Fibroblast of mammary gland (primary cell): ENCODE measurements around the gene TNP2.

Experiments used
- DNase-seq: peaks from one replicate; pipeline ENCODE4 v3.0.0-alpha.2; 2010; ENCODE audit warnings: low read depth
- H3K4me3 ChIP-seq: 2 replicates; pipeline ENCODE4 v1.5.1; 2011; ENCODE audit warnings: low read depth, mild to moderate bottlenecking, low read length, moderate library complexity; ENCODE audit not compliant: control insufficient read depth
- CTCF ChIP-seq: conservative IDR thresholded peaks from 2 replicates; pipeline ENCODE4 v1.5.1; 2011; ENCODE audit warnings: low read depth, low read length, inconsistent platforms; ENCODE audit not compliant: control insufficient read depth, insufficient read depth

The TNP2 gene

GRCh38 chr16:11268921-11269375 lies at the start of gene TNP2:
TNP2 (minus strand) TSS chr16:11269325; CDS start chr16:11269262, 63 bp downstream.
- no peak within 1 kb of the TSS for H3K4me3 ChIP-seq
- DNase-seq, result no peak
- TF ChIP-seq CTCF, result no peak

- TF ChIP-seq CTCF, result no peak
- no peak for DNase-seq
- no peak overlapping the region for H3K4me3 ChIP-seq
Observed at GRCh38 chr16:11318817-11319216, 49.7 kb upstream of the TNP2 start.

- no peak for TF ChIP-seq CTCF
- no peak overlapping the region for H3K4me3 ChIP-seq
- no peak for DNase-seq
Observed at GRCh38 chr16:11316331-11317015, 47.3 kb upstream of the TNP2 start.

GRCh38 chr16:11315510-11315909 lies 46.4 kb upstream of the TNP2 start:
- no peak overlapping the region for H3K4me3 ChIP-seq
- DNase-seq, result no peak
- no peak for TF ChIP-seq CTCF

- H3K4me3 ChIP-seq, result no peak overlapping the region
- no peak for TF ChIP-seq CTCF
- no peak for DNase-seq
Observed at GRCh38 chr16:11314309-11314894, 45.3 kb upstream of the TNP2 start.

- no peak overlapping the region for H3K4me3 ChIP-seq
- no peak for DNase-seq
- no peak for TF ChIP-seq CTCF
Observed at GRCh38 chr16:11313493-11314308, 44.6 kb upstream of the TNP2 start.
